ENCODE results near the gene PYGM.
A peak's percentile ranks its signal among the peaks of the same experiment; 100 is the strongest.

Gene PYGM

GRCh38 chr11:64769283-64769682 lies 9.5 kb upstream of the PYGM start:
- DNase-seq (ENCODE audit: low read depth, low spot score), result no peak
- no peak overlapping the region for H3K27ac ChIP-seq

- no peak for DNase-seq (ENCODE audit: low read depth, low spot score)
- H3K27ac ChIP-seq, result no peak overlapping the region
Measured at GRCh38 chr11:64768300-64768694, 8.5 kb upstream of the PYGM start.

GRCh38 chr11:64767344-64768299 lies 7.8 kb upstream of the PYGM start:
- DNase-seq (ENCODE audit: low read depth, low spot score), result no peak
- no peak overlapping the region for H3K27ac ChIP-seq

- H3K27ac ChIP-seq, result no peak overlapping the region
- DNase-seq (ENCODE audit: low read depth, low spot score), result no peak
Measured at GRCh38 chr11:64766881-64767280, 7.1 kb upstream of the PYGM start.

- H3K27ac ChIP-seq, result no peak overlapping the region
- no peak for DNase-seq (ENCODE audit: low read depth, low spot score)
Measured at GRCh38 chr11:64765851-64766665, 6.3 kb upstream of the PYGM start.

GRCh38 chr11:64765291-64765850 lies 5.6 kb upstream of the PYGM start:
- H3K27ac ChIP-seq, result peak overlapping the region; percentile 67
- no peak for DNase-seq (ENCODE audit: low read depth, low spot score)

GRCh38 chr11:64764753-64765152 lies 5.0 kb upstream of the PYGM start:
- DNase-seq (ENCODE audit: low read depth, low spot score), result no peak
- peak overlapping the region; percentile 67 for H3K27ac ChIP-seq

GRCh38 chr11:64764040-64764611 lies 4.4 kb upstream of the PYGM start:
- no peak for DNase-seq (ENCODE audit: low read depth, low spot score)
- peak overlapping the region; percentile 67 for H3K27ac ChIP-seq

- peak overlapping the region; percentile 67 for H3K27ac ChIP-seq
- no peak for DNase-seq (ENCODE audit: low read depth, low spot score)
Measured at GRCh38 chr11:64763526-64764039, 3.8 kb upstream of the PYGM start.

- DNase-seq (ENCODE audit: low read depth, low spot score), result no peak
- peak overlapping the region; percentile 67 for H3K27ac ChIP-seq
Measured at GRCh38 chr11:64762674-64763525, 3.1 kb upstream of the PYGM start.

GRCh38 chr11:64762277-64762673 lies 2.5 kb upstream of the PYGM start:
- DNase-seq (ENCODE audit: low read depth, low spot score), result no peak
- H3K27ac ChIP-seq, result peak overlapping the region; percentile 67

GRCh38 chr11:64760759-64761420 lies 1.1 kb upstream of the PYGM start:
- no peak for DNase-seq (ENCODE audit: low read depth, low spot score)
- H3K27ac ChIP-seq, result no peak overlapping the region

- no peak overlapping the region for H3K27ac ChIP-seq
- no peak for DNase-seq (ENCODE audit: low read depth, low spot score)
Measured at GRCh38 chr11:64759131-64759721, 548 bp downstream of the PYGM start.

GRCh38 chr11:64758330-64759079 lies 1.3 kb downstream of the PYGM start:
- DNase-seq (ENCODE audit: low read depth, low spot score), result no peak
- no peak overlapping the region for H3K27ac ChIP-seq

GRCh38 chr11:64757549-64758329 lies 2.0 kb downstream of the PYGM start:
- no peak for DNase-seq (ENCODE audit: low read depth, low spot score)
- no peak overlapping the region for H3K27ac ChIP-seq

- no peak overlapping the region for H3K27ac ChIP-seq
- no peak for DNase-seq (ENCODE audit: low read depth, low spot score)
Measured at GRCh38 chr11:64755681-64756361, 4.0 kb downstream of the PYGM start.

Measured in epithelial cell of prostate (primary cell).